ENCODE measurements around the gene LRIG1. TPM values are rescaled to one million over a fixed set of nuclear protein-coding genes. Genes with fewer than 3 reads are reported as not detected.

The LRIG1 gene
- total and polyA plus RNA-seq, 9 of the 15 experiments (the other 6 are each of a cell fraction or from before 2014, with no cell fraction given): 0.05 to 0.38 (median 0.13) TPM; not detected in 3

DNA sequence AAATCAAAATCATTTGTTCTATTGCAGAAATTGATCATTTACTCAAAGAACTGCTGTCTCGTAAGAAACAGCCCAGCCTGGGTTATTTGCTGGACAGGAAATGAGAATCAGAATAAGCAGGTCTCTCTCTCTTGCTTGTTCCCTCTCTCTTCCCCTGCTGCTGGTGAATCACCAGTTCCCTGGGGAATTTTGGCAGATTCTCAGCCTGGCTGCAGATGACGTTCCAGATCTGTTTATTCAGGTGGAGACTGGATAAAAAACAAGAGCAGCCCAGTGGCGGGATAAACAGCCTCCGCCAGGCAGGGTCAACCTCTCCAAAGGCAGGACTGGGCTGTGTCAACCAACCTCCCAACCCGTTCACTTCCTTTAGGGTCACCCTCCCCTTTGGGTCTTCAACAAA is 72.1 kb downstream of the LRIG1 start:
- no peaks in the 10 kb centered on the region for H3K4me1 ChIP-seq (replicated peaks in 1 of 2; ENCODE audit: control insufficient read depth in 2 of 2, insufficient read depth in 2 of 2, low read length in 2 of 2)
- POLR2A ChIA-PET: interaction anchor here (1.1 kb wide), 1 partner anchor 13 kb away, joined by 3 read pairs; no protein-coding TSS in a partner anchor
- peaks cover 6 to 43% of the 10 kb centered on the region in 2 experiments; a peak in 3 of 5 replicates for H3K27me3 ChIP-seq (ENCODE audit: control insufficient read depth in 2 of 2, insufficient read depth in 2 of 2, low read length in 2 of 2)
- CTCF ChIA-PET (ENCODE audit: low intra/inter-chr PET ratio): no interaction called here
- intact Hi-C loops (cut with micrococcal nuclease): no loop called here
- no peak overlapping the region for H3K9ac ChIP-seq (ENCODE audit: insufficient read depth in 1 of 2, low read depth in 2 of 2, low read length in 2 of 2)
- H3K79me2 ChIP-seq (ENCODE audit: control insufficient read depth, insufficient read depth, low read length): no peaks in the 10 kb centered on the region
- no peak overlapping the region for H3K27ac ChIP-seq (ENCODE audit: extremely low read depth, low read depth, low read length)
- no peaks in the 10 kb centered on the region for H3K36me3 ChIP-seq (ENCODE audit: control insufficient read depth, insufficient read depth, low read length)
- TF ChIP-seq SIX5 (IDR thresholded peaks at IDR 0.05; ENCODE audit: borderline replicate concordance in 1 of 2, insufficient read depth in 1 of 2, low read depth in 1 of 2, low read length in 2 of 2): no peak
- TF ChIP-seq SMARCA4 (IDR thresholded peaks at IDR 0.05): no peak
- TF ChIP-seq SETDB1 (IDR thresholded peaks at IDR 0.05; ENCODE audit: low read length): no peak
- TF ChIP-seq DIDO1 (tag; IDR thresholded peaks at IDR 0.05; ENCODE audit: low read depth): no peak
- no peak for TF ChIP-seq CBX5 (IDR thresholded peaks at IDR 0.05; ENCODE audit: borderline replicate concordance, low read depth)
- TF ChIP-seq, protein P1, sequence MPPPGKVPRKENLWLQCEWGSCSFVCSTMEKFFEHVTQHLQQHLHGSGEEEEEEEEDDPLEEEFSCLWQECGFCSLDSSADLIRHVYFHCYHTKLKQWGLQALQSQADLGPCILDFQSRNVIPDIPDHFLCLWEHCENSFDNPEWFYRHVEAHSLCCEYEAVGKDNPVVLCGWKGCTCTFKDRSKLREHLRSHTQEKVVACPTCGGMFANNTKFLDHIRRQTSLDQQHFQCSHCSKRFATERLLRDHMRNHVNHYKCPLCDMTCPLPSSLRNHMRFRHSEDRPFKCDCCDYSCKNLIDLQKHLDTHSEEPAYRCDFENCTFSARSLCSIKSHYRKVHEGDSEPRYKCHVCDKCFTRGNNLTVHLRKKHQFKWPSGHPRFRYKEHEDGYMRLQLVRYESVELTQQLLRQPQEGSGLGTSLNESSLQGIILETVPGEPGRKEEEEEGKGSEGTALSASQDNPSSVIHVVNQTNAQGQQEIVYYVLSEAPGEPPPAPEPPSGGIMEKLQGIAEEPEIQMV (tag; conservative IDR thresholded peaks at IDR 0.05; ENCODE audit: low read depth): no peak
- no peak for TF ChIP-seq ZNF232 (CRISPR knock-in tag; IDR thresholded peaks at IDR 0.05)
- TF ChIP-seq HDAC6 (IDR thresholded peaks at IDR 0.05; ENCODE audit: low read depth, low read length): no peak
- no peak for TF ChIP-seq HSF4 (CRISPR knock-in tag; IDR thresholded peaks at IDR 0.05; ENCODE audit: borderline replicate concordance)
- TF ChIP-seq RFX7 (CRISPR knock-in tag; IDR thresholded peaks at IDR 0.05): no peak
- no peak for TF ChIP-seq ZNF311 (CRISPR knock-in tag; IDR thresholded peaks at IDR 0.05)
- no peak for TF ChIP-seq YY1 (IDR thresholded peaks at IDR 0.05; ENCODE audit: borderline replicate concordance in 1 of 3, control insufficient read depth in 1 of 3, extremely low read depth in 1 of 3, insufficient read depth in 3 of 3, insufficient read length in 1 of 3, insufficient replicate concordance in 2 of 3, low read depth in 1 of 3, low read length in 2 of 3)
- TF ChIP-seq ZBTB17 (CRISPR knock-in tag; IDR thresholded peaks at IDR 0.05): no peak
- no peak for TF ChIP-seq ARID2 (IDR thresholded peaks at IDR 0.05)
- no peak for TF ChIP-seq PTBP1 (IDR thresholded peaks at IDR 0.05; ENCODE audit: low read depth, low read length)
- TF ChIP-seq ZNF780A (CRISPR knock-in tag; IDR thresholded peaks at IDR 0.05): no peak
- no peak overlapping the region for H3K4me3 ChIP-seq
- no peak for FAIRE-seq
- no TSS peak for BruUV-seq (replicated peaks)
- no peak overlapping the region for H2AFZ ChIP-seq (ENCODE audit: low read depth, low read length)
- 3% methylated on average over 4 of the region's 5 CpGs for WGBS (ENCODE audit: insufficient coverage, low coverage, missing lambda C conversion rate)
- H4K20me1 ChIP-seq (replicated peaks; ENCODE audit: control insufficient read depth, insufficient read depth, low read length): no peaks in the 10 kb centered on the region; the same call in 1 of the 2 replicates
- no peak for DNase-seq (ENCODE audit: extremely low read depth in 1 of 4, low spot score in 3 of 4)
- in situ Hi-C loops (cut with MboI): no loop called here
- ATAC-seq: no peak
- H3K9me3 ChIP-seq (replicated peaks; ENCODE audit: control insufficient read depth, insufficient read depth, low read depth, low read length): no peaks in the 10 kb centered on the region
- no peaks in the 10 kb centered on the region for H3K9me1 ChIP-seq (ENCODE audit: control insufficient read depth, insufficient read depth, low read length)
- H3K4me2 ChIP-seq (ENCODE audit: insufficient read depth, low read length): no peak overlapping the region
